CD4-positive, alpha-beta T cell (primary cell): ENCODE results near the gene FGGY. TPM values are rescaled to one million over a fixed set of nuclear protein-coding genes. Genes with fewer than 3 reads are reported as not detected.

ENCODE experiments used
- ATAC-seq: fragments of 200-7000 bp; cut with Tn5 transposase; one replicate; pipeline ENCODE4 v1.10.0; 2022; ENCODE audit warnings: mild to moderate bottlenecking; ENCODE audit not compliant: poor library complexity
- CTCF ChIA-PET: fragments of 350-600 bp; sonication (Branson Sonifier 250); formaldehyde crosslinking; loops from one replicate; lab custom pipeline; 2021; ENCODE audit warnings: antibody characterized with exemption, inconsistent platforms; lab: Charles Lee
- POLR2A ChIA-PET: fragments of 350-600 bp; sonication (Branson Sonifier 250); formaldehyde crosslinking; loops from one replicate; lab custom pipeline; 2021; ENCODE audit warnings: antibody characterized with exemption, inconsistent platforms; lab: Charles Lee
- DNase-seq, 14 experiments: peaks; one replicate each; pipeline ENCODE4 v3.0.0-alpha.2; 2013 to 2020; ENCODE audit warnings: mixed read lengths in 2 of 14
- H3K27ac ChIP-seq, 2 donors: one replicate each; pipeline versions ENCODE4 v1.5.1 to v1.7.0; 2013; ENCODE audit warnings: low read length in 2 of 2, low read depth in 1 of 2, mild to moderate bottlenecking in 1 of 2
- H3K27me3 ChIP-seq, 2 experiments: 1 replicate in 1 of 2; 2 replicates in 1 of 2; pipeline versions ENCODE4 v1.6.1 to v1.7.0; 2013; ENCODE audit warnings: low read length in 2 of 2, control low read depth in 1 of 2, mild to moderate bottlenecking in 1 of 2, moderate library complexity in 1 of 2; ENCODE audit not compliant: insufficient read depth in 2 of 2, control insufficient read depth in 1 of 2
- H3K36me3 ChIP-seq: one replicate; pipeline ENCODE4 v1.6.1; 2013; ENCODE audit warnings: low read length, control low read depth; ENCODE audit not compliant: insufficient read depth
- H3K4me1 ChIP-seq: one replicate; pipeline ENCODE4 v1.6.1; 2013; ENCODE audit warnings: low read length, control low read depth; ENCODE audit not compliant: insufficient read depth
- H3K4me3 ChIP-seq: one replicate; pipeline ENCODE4 v1.5.1; 2013; ENCODE audit warnings: mild to moderate bottlenecking, low read length, moderate library complexity
- H3K9me3 ChIP-seq, 2 experiments: 1 replicate in 1 of 2; 2 replicates in 1 of 2; pipeline versions ENCODE4 v1.6.1 to v1.7.0; 2013; ENCODE audit warnings: low read length in 2 of 2, mild to moderate bottlenecking in 2 of 2, control low read depth in 1 of 2, moderate library complexity in 1 of 2; ENCODE audit not compliant: control insufficient read depth in 1 of 2, insufficient read depth in 1 of 2
- H3K27ac Mint-ChIP-seq: one replicate; pipeline ENCODE4 v1.8.0; 2020; ENCODE audit warnings: mixed read lengths
- H3K27me3 Mint-ChIP-seq: one replicate; pipeline ENCODE4 v1.8.0; 2021; ENCODE audit warnings: mixed read lengths
- H3K36me3 Mint-ChIP-seq: one replicate; pipeline ENCODE4 v1.8.0; 2021; ENCODE audit warnings: low read depth, mixed read lengths
- H3K4me1 Mint-ChIP-seq: one replicate; pipeline ENCODE4 v1.8.0; 2021; ENCODE audit warnings: low read depth, mixed read lengths
- H3K4me3 Mint-ChIP-seq: one replicate; pipeline ENCODE4 v1.8.0; 2020; ENCODE audit warnings: mild to moderate bottlenecking, mixed read lengths
- H3K9me3 Mint-ChIP-seq: one replicate; pipeline ENCODE4 v1.8.0; 2020; ENCODE audit warnings: mixed read lengths
- CTCF ChIP-seq: fragments of 200-600 bp; IDR thresholded peaks from one replicate; pipeline ENCODE4 v1.8.0; 2022; ENCODE audit warnings: antibody characterized with exemption, mild to moderate bottlenecking
- intact Hi-C, 2 experiments: fragments of 100-400 bp; cut with DNase I in 1 of 2; cut with micrococcal nuclease in 1 of 2; formaldehyde crosslinking; loops; one replicate each; pipeline versions ENCODE4 v1.15.1 to v1.9.0; 2023 to 2025; cut with DNase I, micrococcal nuclease
- total RNA-seq, 174 experiments: library from RNA in 2 of 174; stranded (reverse) in 2 of 174; gene quantifications; one replicate each; pipeline ENCODE4 v1.2.3 and lab custom pipeline; 2021 to 2026

The FGGY gene
- total RNA-seq, 2 experiments from 2014 or later = 9.5 to 10.0 TPM

DNA sequence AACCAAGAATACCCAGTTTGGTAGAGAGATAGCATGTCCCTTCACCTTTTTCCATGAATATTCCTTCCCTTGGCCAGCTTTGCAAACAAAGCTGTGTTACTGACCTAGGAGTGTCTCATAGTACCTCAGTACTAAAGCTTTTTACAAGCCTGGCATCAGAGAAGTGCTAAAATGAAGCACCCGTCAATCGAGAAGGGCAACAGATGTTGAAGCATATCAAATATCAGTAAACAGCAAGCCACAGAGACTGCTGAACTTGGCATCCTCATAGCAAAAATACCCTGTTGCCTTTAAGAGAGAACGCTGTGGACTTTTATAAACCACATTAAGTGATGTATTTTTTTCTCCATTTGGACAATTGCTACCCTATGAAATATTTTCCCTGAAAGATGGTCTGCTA is 389.3 kb downstream of the FGGY start:
- CTCF ChIA-PET = no interaction called here
- Histone ChIP-seq H3K4me3 (no peak overlapping the region), H3K9me3 (no peaks in the 10 kb centered on the region), H3K27ac (no peak overlapping the region), H3K27me3 (no peaks in the 10 kb centered on the region), H3K36me3 (no peaks in the 10 kb centered on the region), H3K4me1 (no peaks in the 10 kb centered on the region)
- Mint-ChIP-seq H3K27me3 (no peaks in the 10 kb centered on the region), H3K4me1 (no peaks in the 10 kb centered on the region), H3K27ac (no peak overlapping the region), H3K36me3 (no peaks in the 10 kb centered on the region), H3K9me3 (no peaks in the 10 kb centered on the region), H3K4me3 (no peak overlapping the region)
- POLR2A ChIA-PET = no interaction called here
- no peak for TF ChIP-seq CTCF
- ATAC-seq (no peak), DNase-seq (no peak)
- intact Hi-C loops = no loop called here

DNA sequence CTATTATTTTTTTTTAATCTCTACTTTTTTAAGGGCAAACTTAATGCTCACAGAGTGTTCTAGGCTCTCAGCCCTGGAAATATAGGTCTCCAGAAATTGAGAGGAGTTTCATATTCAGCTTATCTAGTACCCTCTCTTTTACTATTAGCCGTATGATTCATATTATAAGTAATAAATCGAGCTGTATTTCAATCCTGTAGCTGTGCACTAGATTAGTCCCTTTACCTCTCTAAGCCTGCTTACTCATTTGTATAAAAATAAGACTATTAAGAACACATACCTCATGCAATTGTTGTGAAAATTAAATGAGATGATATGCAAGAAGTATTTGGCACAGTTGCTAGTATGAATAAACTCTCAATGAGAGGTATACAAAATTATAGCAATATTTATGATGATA is 389.7 kb downstream of the FGGY start:
- POLR2A ChIA-PET = no interaction called here
- no peaks in the 10 kb centered on the region for H3K9me3 ChIP-seq
- Mint-ChIP-seq H3K9me3 (no peaks in the 10 kb centered on the region), H3K36me3 (no peaks in the 10 kb centered on the region), H3K27ac (no peak overlapping the region), H3K4me1 (no peaks in the 10 kb centered on the region), H3K4me3 (no peak overlapping the region), H3K27me3 (no peaks in the 10 kb centered on the region)
- intact Hi-C loops = no loop called here
- ATAC-seq (no peak), DNase-seq (no peak)
- no peak for TF ChIP-seq CTCF
- H3K4me1 ChIP-seq = no peaks in the 10 kb centered on the region
- H3K27ac ChIP-seq = no peak overlapping the region
- H3K4me3 ChIP-seq = no peak overlapping the region
- CTCF ChIA-PET = no interaction called here
- H3K36me3 ChIP-seq = no peaks in the 10 kb centered on the region
- H3K27me3 ChIP-seq = no peaks in the 10 kb centered on the region

DNA sequence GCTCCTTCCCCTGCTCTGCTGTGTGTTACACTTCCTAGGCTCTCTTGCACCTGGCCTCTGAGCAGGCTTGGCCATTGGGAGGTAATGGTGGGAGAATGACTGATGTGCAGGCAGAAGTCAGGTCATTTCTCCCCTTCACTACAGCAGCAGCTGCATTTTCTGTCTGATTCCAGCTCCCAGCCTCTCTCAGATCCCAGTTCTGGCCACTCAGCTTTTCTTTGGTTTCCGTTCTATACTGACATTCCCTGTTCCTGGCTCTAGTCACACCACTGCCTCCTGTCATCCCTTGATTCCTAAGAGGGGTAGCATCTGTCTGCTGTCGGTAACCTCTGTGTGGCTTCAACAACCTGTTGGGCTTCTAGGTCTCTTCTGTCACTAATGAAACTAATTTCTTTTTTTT is 390.2 kb downstream of the FGGY start:
- intact Hi-C loops = no loop called here
- CTCF ChIA-PET = no interaction called here
- H3K4me3 ChIP-seq = no peak overlapping the region
- H3K36me3 ChIP-seq = no peaks in the 10 kb centered on the region
- DNase-seq (no peak), ATAC-seq (no peak)
- H3K27ac ChIP-seq = no peak overlapping the region
- H3K9me3 ChIP-seq = no peaks in the 10 kb centered on the region
- no peaks in the 10 kb centered on the region for H3K4me1 ChIP-seq
- Mint-ChIP-seq H3K9me3 (no peaks in the 10 kb centered on the region), H3K36me3 (no peaks in the 10 kb centered on the region), H3K4me1 (no peaks in the 10 kb centered on the region), H3K27ac (no peak overlapping the region), H3K4me3 (no peak overlapping the region), H3K27me3 (no peaks in the 10 kb centered on the region)
- POLR2A ChIA-PET = no interaction called here
- TF ChIP-seq CTCF = no peak
- no peaks in the 10 kb centered on the region for H3K27me3 ChIP-seq
